Measurements from ENCODE around the gene MYO18B. TPM values are rescaled to one million over a fixed set of nuclear protein-coding genes. Genes with fewer than 3 reads are reported as not detected.

Gene MYO18B
- total RNA-seq, 2 experiments from 2014 or later: 0.11 to 0.22 TPM

DNA sequence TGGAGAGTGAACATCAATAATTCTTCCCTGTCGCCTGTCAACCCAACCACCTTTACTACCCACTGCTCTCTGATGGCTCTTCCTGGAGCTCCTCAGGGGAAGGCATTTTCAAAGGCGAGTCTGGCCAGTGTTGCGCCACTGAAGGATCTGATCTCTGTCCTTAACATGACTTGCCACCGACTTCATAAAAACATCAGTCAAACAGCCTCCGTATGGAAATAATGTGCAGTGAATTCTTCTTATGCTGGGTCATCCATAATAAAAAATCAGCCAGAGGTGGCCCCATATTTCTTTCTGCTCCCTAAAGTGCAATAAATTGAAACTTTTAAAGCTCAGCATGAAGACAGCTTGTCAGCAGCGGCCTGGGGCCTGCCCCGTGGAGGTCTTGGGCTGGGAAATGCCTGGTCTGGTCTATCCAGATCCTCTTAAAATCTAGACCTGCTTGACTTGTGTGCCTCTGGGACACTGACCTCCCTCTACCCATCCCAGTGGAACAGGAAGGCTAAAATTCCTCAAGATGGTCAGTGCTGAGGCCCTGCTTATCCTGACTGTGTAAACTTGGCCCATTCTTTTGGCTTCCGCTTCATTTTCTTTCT, 199.5 kb downstream of the MYO18B start:
- no peak for DNase-seq
- ChIA-PET POLR2A (no interaction called here), CTCF (no interaction called here)
- no peaks in the 10 kb centered on the region for H3K4me1 Mint-ChIP-seq (ENCODE audit: low read depth)
- ATAC-seq (ENCODE audit: poor library complexity): no peak
- no peak overlapping the region for H3K27ac ChIP-seq (ENCODE audit: low read depth in 1 of 2, low read length in 2 of 2)
- H3K4me1 ChIP-seq (ENCODE audit: insufficient read depth, low read length): no peaks in the 10 kb centered on the region
- H3K4me3 Mint-ChIP-seq: no peak overlapping the region
- no peaks in the 10 kb centered on the region for H3K36me3 Mint-ChIP-seq (ENCODE audit: low read depth)
- TF ChIP-seq CTCF (IDR thresholded peaks at IDR 0.05): no peak
- intact Hi-C loops (cut with DNase I, micrococcal nuclease): no loop called here
- no peaks in the 10 kb centered on the region for H3K36me3 ChIP-seq (ENCODE audit: insufficient read depth, low read length)
- no peak overlapping the region for H3K27ac Mint-ChIP-seq
- peaks cover 0 to 14% of the 10 kb centered on the region in 2 experiments for H3K9me3 ChIP-seq (ENCODE audit: control insufficient read depth in 1 of 2, insufficient read depth in 1 of 2, low read length in 2 of 2)
- peaks cover 9% of the 10 kb centered on the region for H3K9me3 Mint-ChIP-seq
- H3K27me3 Mint-ChIP-seq: peaks cover 20% of the 10 kb centered on the region
- H3K27me3 ChIP-seq (ENCODE audit: control insufficient read depth in 1 of 2, insufficient read depth in 2 of 2, low read length in 2 of 2): no peaks in the 10 kb centered on the region
- no peak overlapping the region for H3K4me3 ChIP-seq (ENCODE audit: low read length)

- Mint-ChIP-seq H3K27ac (no peak overlapping the region), H3K36me3 (ENCODE audit: low read depth) (no peaks in the 10 kb centered on the region), H3K4me1 (ENCODE audit: low read depth) (no peaks in the 10 kb centered on the region), H3K27me3 (peaks cover 20% of the 10 kb centered on the region), H3K9me3 (peaks cover 9% of the 10 kb centered on the region), H3K4me3 (no peak overlapping the region)
- H3K4me1 ChIP-seq (ENCODE audit: insufficient read depth, low read length): no peaks in the 10 kb centered on the region
- H3K9me3 ChIP-seq (ENCODE audit: control insufficient read depth in 1 of 2, insufficient read depth in 1 of 2, low read length in 2 of 2): peaks cover 0 to 10% of the 10 kb centered on the region in 2 experiments
- intact Hi-C loops (cut with DNase I, micrococcal nuclease): no loop called here
- CTCF ChIA-PET: no interaction called here
- no peak for DNase-seq
- no peaks in the 10 kb centered on the region for H3K27me3 ChIP-seq (ENCODE audit: control insufficient read depth in 1 of 2, insufficient read depth in 2 of 2, low read length in 2 of 2)
- POLR2A ChIA-PET: no interaction called here
- TF ChIP-seq CTCF (IDR thresholded peaks at IDR 0.05): no peak
- no peak overlapping the region for H3K27ac ChIP-seq (ENCODE audit: low read depth in 1 of 2, low read length in 2 of 2)
- no peaks in the 10 kb centered on the region for H3K36me3 ChIP-seq (ENCODE audit: insufficient read depth, low read length)
- no peak overlapping the region for H3K4me3 ChIP-seq (ENCODE audit: low read length)
- ATAC-seq (ENCODE audit: poor library complexity): no peak
Measured at GRCh38 chr22:25942115-25942855, 200.3 kb downstream of the MYO18B start.

DNA sequence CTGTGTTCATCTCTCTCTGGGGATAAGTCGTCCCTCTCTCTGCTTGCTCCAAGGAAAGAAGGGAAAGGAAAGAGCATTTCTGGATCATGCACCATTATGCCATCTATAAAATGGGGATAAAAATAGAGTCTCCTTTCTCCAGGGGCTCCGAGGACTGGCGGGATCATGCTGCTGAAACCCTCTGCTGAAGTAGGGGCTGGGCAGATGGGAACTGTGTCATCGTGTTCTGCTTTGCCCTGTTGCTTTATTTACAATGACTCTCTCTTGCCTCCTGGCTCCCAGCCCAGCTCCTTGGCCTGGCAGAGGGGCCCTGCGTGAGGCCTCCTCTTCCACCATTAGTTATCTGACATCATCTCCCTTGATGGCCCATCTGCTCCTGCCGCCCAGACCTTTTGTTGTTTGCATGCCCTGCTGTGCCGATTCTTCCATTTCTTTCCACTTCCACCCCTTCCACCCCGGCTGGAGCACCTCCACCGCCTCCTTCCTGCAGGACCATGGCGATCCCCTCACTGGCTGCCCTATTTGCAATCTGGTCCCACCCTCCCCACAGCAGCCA, 200.9 kb downstream of the MYO18B start:
- Mint-ChIP-seq H3K36me3 (ENCODE audit: low read depth) (no peaks in the 10 kb centered on the region), H3K27ac (no peak overlapping the region), H3K9me3 (peaks cover 6% of the 10 kb centered on the region), H3K4me1 (ENCODE audit: low read depth) (no peaks in the 10 kb centered on the region), H3K27me3 (peaks cover 20% of the 10 kb centered on the region), H3K4me3 (no peak overlapping the region)
- intact Hi-C loops (cut with DNase I, micrococcal nuclease): no loop called here
- Histone ChIP-seq H3K27ac (ENCODE audit: low read depth in 1 of 2, low read length in 2 of 2) (no peak overlapping the region), H3K9me3 (ENCODE audit: control insufficient read depth in 1 of 2, insufficient read depth in 1 of 2, low read length in 2 of 2) (peaks cover 0 to 10% of the 10 kb centered on the region in 2 experiments), H3K4me1 (ENCODE audit: insufficient read depth, low read length) (no peaks in the 10 kb centered on the region), H3K27me3 (ENCODE audit: control insufficient read depth in 1 of 2, insufficient read depth in 2 of 2, low read length in 2 of 2) (no peaks in the 10 kb centered on the region), H3K4me3 (ENCODE audit: low read length) (no peak overlapping the region), H3K36me3 (ENCODE audit: insufficient read depth, low read length) (no peaks in the 10 kb centered on the region)
- DNase-seq: no peak
- no peak for TF ChIP-seq CTCF (IDR thresholded peaks at IDR 0.05)
- ChIA-PET CTCF (no interaction called here), POLR2A (no interaction called here)
- no peak for ATAC-seq (ENCODE audit: poor library complexity)

Data from CD4-positive, alpha-beta T cell (primary cell).